ENCODE measurements around the gene HTR4.
"Not testable (repeated sequence)": the region's sequence is repeated elsewhere in the genome, so short reads cannot be mapped to it uniquely, and the experiment has no call there.

HTR4 gene

DNA sequence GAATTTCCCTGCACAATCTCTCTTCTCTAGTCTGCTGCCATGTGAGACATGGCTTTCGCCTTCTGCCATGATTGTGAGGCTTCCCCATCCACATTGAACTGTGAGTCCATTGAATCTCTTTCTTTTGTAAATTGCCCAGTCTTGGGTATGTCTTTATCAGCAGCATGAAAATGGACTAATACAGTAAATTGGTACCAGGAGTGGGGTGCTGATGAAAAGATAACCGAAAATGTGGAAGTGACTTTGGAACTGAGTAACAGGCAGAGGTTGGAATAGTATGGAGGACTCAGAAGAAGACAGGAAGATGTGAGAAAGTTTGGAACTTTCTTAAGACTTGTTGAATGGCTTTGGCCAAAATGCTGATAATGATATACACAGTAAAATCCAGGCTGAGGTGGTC, 124.9 kb downstream of the HTR4 start:
- DNase-seq, result not testable (repeated sequence)

- no peak for DNase-seq
Observed at GRCh38 chr5:148524721-148525120, 129.6 kb downstream of the HTR4 start.

DNA sequence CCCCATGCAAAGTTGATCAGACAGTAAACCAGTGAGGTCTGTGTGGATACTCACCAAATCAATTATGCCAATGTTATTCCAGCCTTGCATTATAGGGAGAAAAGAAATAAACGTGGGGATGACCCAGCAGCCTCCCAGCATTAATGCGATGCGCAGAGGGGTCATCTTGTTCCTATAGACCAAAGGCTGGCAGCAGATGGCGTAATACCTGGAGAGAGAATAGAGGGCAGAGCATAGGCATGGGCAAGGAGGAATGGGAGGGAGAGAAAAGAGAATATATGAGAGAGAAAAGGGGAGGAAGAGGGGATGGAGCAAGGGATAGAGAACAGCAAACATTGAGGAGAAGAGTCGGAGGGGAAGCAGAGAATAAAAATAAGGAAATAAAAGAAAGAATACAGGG, 131.2 kb downstream of the HTR4 start:
- DNase-seq, result no peak

DNA sequence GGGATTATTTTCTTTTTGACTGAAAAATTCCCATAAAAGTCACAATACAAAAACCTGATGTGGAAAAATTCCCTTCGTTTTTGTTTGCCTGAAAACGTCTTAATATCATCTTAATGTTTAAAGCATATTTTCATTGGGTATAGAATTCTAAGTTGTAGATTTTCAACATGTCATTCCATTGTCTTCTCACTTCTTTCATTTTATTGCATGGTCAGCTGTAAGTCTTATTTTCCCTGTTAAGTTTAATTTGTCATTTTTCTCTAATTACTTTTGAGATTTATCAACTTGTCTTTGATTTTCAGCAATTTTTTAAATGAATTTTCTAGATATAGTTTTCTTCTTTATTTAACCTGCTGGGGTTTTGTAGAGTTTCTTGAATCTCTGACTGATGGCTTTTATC, 138.9 kb downstream of the HTR4 start:
- DNase-seq, result no peak

- DNase-seq, result no peak
Observed at GRCh38 chr5:148514344-148514743, 140.0 kb downstream of the HTR4 start.

- DNase-seq, result no peak
Observed at GRCh38 chr5:148512498-148512897, 141.8 kb downstream of the HTR4 start.

- no peak for DNase-seq
Observed at GRCh38 chr5:148511810-148512347, 142.4 kb downstream of the HTR4 start.

DNA sequence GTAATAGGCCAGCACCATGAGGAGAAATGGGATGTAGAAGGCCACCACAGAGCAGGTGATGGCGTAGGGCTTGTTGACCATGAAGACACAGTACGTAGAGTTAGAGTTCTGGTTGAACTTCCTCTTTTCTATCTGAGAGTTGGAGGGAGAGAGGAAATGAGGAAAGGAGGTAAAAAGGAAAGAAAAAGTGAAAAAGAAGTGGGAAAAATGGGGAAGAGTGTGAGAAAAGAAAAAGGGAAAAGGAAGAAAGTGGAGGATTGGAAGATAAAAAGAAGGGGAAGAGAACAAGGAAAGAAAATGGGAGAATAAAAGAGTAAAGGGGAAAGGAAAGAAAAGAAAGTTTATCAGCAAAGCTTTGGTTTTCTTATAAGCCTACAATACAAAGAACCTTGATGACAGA, 144.4 kb downstream of the HTR4 start:
- no peak for DNase-seq

- DNase-seq, result no peak
Observed at GRCh38 chr5:148507648-148508047, 146.7 kb downstream of the HTR4 start.

GRCh38 chr5:148499452-148499851, 154.9 kb downstream of the HTR4 start:
- peak; percentile 9 for DNase-seq

DNA sequence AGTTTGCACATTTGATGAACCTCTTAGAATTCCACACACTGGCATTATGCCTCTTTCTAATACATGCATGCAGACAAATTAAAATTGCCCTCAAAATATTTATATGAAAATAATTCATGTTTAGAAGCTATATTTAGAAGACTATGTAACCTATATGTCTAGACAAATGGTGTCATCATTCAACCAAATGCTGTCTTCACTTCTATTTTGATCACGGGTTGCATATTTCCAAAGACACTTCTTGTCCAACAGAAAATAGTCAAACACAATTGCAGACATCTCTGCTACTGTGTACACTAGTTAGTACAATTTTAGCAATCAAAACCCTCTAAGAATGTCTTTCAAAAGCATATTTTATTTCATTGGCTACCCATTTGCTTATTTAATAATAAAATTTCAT, 156.6 kb downstream of the HTR4 start:
- DNase-seq, result no peak

- no peak for DNase-seq
Observed at GRCh38 chr5:148492351-148492750, 162.0 kb downstream of the HTR4 start.

- DNase-seq, result no peak
Observed at GRCh38 chr5:148491793-148492184, 162.5 kb downstream of the HTR4 start.

DNA sequence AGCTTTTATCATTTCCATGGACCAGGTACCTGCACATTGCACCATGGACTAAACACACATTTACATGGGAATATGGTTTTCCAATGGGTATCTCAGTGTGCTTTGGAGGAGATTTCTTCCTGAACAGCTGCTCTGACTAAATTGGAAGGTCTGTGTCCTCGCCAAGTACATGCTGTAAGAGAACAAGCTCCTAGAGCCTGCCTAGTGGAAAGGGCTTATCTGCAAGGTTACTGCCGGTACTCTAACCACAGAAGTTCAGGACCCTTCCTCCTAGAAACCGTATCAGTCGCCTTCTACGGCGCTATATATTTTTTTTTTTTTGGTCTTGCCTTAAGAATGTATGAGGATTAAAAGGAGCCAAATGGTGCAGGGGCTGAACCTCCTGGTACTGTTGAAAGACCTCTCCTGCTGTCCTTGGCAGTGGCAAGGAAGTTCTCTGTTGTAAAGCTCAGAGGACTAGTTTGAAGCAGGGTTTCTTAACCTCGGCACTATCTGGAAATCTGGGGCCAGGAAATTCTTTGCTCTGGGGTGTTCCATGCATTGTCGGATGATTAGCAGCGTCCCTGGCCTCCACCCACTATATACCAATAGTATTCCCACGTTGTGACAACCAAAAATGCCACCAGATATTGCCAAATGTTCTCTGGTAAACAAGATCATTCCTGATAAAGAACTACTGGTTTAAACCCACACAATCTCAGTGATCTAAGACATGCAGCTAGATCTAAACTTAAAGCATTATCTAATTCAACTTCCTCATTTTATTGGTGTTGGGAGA, 163.1 kb downstream of the HTR4 start:
- no peak for DNase-seq

- DNase-seq, result no peak
Observed at GRCh38 chr5:148488757-148489156, 165.6 kb downstream of the HTR4 start.

DNA sequence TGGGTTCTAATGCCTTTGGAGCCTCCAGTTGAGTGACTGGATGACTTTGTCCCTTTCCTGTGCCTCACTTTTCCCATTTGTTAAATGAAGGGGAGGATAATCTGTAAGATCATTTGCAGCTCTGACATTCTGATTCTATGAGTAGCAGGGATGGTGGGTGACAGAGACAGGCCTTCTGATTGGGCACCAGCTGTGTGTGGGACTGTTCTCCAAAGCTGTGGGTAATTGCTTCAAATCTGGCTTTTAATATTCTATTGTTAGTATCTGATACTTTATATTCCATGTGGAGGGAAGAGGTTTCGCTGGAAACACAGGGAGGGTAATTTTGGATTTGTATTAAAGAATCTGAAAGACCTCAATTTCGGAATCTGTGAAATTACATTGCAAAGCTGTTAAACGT, 167.9 kb downstream of the HTR4 start:
- DNase-seq, result no peak

- DNase-seq, result peak; percentile 18
Observed at GRCh38 chr5:148484651-148485050, 169.7 kb downstream of the HTR4 start.

GRCh38 chr5:148483750-148484149, 170.6 kb downstream of the HTR4 start:
- no peak for DNase-seq

- peak; percentile 44 for DNase-seq
Observed at GRCh38 chr5:148482697-148483462, 171.4 kb downstream of the HTR4 start.

GRCh38 chr5:148482196-148482595, 172.1 kb downstream of the HTR4 start:
- no peak for DNase-seq

- DNase-seq, result no peak
Observed at GRCh38 chr5:148477429-148477828, 176.9 kb downstream of the HTR4 start.

DNA sequence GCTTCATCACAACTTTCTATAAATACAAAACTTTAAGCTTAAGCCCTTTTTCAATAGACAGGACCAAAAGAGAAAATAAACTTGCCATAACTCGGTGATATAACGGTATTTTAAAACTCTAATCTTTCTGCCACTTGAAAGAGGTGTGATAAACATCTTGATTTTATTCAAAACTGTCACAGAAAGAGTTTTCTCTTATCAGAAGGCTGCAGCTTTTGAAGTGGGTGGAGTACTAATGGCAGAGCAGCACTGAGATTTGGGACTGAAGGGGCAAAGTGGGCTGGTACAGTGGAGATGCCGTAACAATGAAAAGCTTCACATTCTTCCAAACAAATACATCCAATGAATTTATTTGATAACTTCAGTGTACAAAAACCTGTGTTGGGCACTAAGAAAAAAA, 178.0 kb downstream of the HTR4 start:
- no peak for DNase-seq

DNA sequence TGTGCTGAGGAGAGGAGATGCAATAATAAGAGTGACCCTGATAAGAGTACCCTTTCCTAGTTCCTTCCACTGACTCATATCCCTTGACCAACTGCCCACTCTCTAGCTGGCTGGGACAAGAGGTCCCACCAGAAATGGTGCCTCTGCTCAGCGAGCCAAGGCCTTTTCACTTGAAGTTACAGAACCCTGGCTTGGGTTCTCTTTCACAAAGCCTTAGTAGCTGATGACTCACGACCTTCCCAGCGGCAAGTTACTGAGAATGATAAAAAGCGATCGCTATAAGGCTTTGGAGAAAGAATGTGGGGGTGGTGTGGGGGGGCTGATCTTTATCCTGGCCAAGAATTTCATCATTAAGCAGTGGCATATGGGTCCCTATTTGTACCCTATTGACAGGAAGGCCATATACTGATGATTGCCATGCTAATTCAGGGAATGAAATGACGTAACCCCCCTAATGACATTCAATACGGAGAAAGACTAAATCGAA, 180.3 kb downstream of the HTR4 start:
- DNase-seq, result peak; percentile 6

DNA sequence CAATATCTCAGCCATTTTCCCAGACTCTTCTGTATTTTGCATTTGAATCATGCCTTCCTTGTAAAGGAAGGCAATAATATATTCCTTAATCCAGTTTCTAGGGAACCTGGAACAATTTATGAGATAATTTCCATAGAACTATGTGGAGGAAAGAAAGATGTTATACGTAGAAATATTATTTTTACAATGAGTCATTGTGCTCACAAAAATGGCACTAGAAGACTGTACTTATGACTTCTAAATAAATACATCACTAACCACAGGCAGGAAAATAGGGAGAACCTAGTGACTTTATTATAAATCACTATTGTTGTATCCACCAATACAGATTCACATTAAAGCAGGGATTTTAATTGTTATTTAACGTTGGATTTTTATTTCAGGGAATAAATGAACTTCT, 182.9 kb downstream of the HTR4 start:
- no peak for DNase-seq

All from EL (cell line).